NCI-H526 (cell line): ENCODE results near the gene ETNK1.

Experiments used
- DNase-seq, 2 experiments: peaks; one replicate each; lab custom pipeline; 2025; lab: John Stamatoyannopoulos, UW

ETNK1 gene

GRCh38 chr12:22634883-22635282 lies 9.9 kb downstream of the ETNK1 start:
- DNase-seq, result no peak

- DNase-seq, result no peak
These were observed 10.8 kb downstream of the ETNK1 start for GRCh38 chr12:22635812-22636211.

- no peak for DNase-seq
These were observed 15.9 kb downstream of the ETNK1 start for GRCh38 chr12:22640851-22641250.

- no peak for DNase-seq
These were observed 16.5 kb downstream of the ETNK1 start for GRCh38 chr12:22641353-22642053.

GRCh38 chr12:22648668-22649067 lies 23.7 kb downstream of the ETNK1 start:
- DNase-seq, result no peak

- DNase-seq, result no peak
These were observed 28.1 kb downstream of the ETNK1 start for GRCh38 chr12:22653075-22653474.

GRCh38 chr12:22653791-22654190 lies 28.8 kb downstream of the ETNK1 start:
- DNase-seq, result no peak

- DNase-seq, result peak in 1 of 2 experiments; percentile 25
These were observed 31.4 kb downstream of the ETNK1 start for GRCh38 chr12:22656376-22656775.

- peak in 1 of 2 experiments; percentile 29 for DNase-seq
These were observed 31.9 kb downstream of the ETNK1 start for GRCh38 chr12:22656831-22657230.

GRCh38 chr12:22657538-22657937 lies 32.6 kb downstream of the ETNK1 start:
- peak in 1 of 2 experiments; percentile 28 for DNase-seq

GRCh38 chr12:22658214-22658613 lies 33.2 kb downstream of the ETNK1 start:
- DNase-seq, result no peak

GRCh38 chr12:22662356-22662755 lies 37.4 kb downstream of the ETNK1 start:
- no peak for DNase-seq

GRCh38 chr12:22665476-22665875 lies 40.5 kb downstream of the ETNK1 start:
- DNase-seq, result no peak

GRCh38 chr12:22667122-22667521 lies 42.2 kb downstream of the ETNK1 start:
- peak in 1 of 2 experiments; percentile 2 for DNase-seq

- no peak for DNase-seq
These were observed 43.5 kb downstream of the ETNK1 start for GRCh38 chr12:22668441-22668840.

GRCh38 chr12:22670762-22671161 lies 45.8 kb downstream of the ETNK1 start:
- peak in 1 of 2 experiments; percentile 4 for DNase-seq

GRCh38 chr12:22672951-22673350 lies 48.0 kb downstream of the ETNK1 start:
- no peak for DNase-seq

GRCh38 chr12:22677781-22678574 lies 53.0 kb downstream of the ETNK1 start:
- DNase-seq, result no peak

GRCh38 chr12:22682663-22683062 lies 57.7 kb downstream of the ETNK1 start:
- DNase-seq, result no peak

- DNase-seq, result no peak
These were observed 58.2 kb downstream of the ETNK1 start for GRCh38 chr12:22683131-22683530.

- peak in 1 of 2 experiments; percentile 55 for DNase-seq
These were observed 59.5 kb downstream of the ETNK1 start for GRCh38 chr12:22684140-22685118.

GRCh38 chr12:22686193-22686592 lies 61.2 kb downstream of the ETNK1 start:
- DNase-seq, result no peak
